NCI-H748 (cell line): ENCODE results near the gene ENDOV.
"Not testable (repeated sequence)": the region's sequence is repeated elsewhere in the genome, so short reads cannot be mapped to it uniquely, and the experiment has no call there.

ENCODE experiments used
- DNase-seq: peaks from one replicate; lab custom pipeline; 2025; ENCODE audit not compliant: unreplicated experiment; lab: John Stamatoyannopoulos, UW

ENDOV gene

DNA sequence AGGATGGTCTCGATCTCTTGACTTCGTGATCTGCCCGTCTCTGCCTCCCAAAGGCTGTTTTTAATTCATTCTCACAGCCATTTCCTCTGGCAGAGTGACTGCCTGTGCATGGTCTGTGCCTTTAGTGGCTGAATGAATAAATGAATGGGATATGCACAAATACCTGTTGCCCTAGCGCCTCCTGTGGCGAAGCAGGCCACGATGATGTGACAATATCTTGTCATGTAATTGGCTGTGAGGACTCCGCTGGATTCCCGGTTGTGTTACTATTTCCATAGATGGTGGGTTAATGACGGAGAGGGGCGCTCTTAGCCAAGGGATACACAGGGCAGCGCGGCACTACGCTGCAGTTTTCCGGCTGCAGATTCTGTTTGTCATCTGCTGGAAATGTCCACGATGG lies 26.8 kb upstream of the ENDOV start:
- DNase-seq = no peak

DNA sequence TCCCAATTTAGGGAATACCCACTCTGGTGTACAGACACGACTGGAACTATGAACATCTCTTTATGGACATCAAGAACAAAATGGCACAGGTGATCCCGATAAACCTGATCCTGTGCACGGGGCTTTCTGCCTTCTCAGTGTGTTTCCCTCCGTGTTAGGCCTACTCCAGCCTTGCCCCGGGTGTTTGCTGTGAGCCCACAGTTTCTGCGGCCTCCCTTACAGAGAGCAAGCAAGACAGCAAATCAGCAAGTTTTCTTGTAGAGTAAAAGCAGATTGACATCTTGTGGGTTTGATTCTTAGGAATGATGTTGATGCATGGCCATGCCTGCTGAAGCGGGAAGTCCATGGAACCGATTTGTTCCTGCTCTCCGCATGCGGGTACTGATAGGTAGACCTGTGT lies 26.4 kb upstream of the ENDOV start:
- no peak for DNase-seq

DNA sequence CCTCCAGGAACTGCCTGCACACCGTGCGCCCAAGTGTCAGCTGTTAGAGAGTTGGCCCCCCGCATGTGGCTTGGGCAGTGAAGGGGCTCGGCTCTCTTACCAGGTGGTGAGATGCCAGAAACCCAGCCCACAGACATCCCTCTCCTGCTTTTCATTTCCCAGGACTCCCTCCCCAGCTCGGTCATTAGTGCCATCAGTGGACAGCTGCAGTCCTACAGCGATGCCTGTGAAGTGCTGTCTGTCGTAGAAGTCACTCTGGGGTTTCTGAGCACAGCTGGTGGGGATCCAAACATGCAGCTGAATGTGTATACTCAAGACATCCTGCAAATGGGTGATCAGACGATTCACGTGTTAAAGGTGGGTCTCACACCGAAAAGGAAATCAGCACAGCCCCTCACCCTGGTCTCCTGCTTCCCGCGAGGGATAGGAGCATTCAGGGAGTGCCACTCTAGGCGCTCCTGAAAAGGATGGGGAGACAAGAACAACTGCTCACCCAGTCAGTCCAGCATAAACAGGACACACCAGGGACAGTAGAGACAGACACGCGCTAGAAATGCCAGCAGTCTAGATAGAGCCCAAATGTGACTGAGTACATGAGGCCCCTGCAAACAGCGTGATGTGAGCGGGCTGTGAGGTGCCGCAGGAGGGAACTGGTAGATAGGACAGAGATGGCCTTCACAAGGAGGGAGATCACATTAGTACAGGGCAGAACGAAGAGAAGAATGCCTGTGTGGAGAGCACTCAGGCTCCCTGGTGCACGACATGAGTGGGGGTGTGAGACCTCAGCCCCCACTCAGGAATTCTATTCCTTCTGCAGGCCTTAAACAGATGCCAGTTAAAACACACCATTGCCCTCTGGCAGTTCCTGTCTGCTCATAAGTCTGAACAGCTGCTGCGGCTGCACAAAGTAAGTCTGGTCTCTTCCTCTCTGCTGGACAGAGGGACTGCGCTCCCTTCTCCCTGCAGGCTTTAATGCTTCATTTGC lies 25.7 kb upstream of the ENDOV start:
- DNase-seq = no peak

DNA sequence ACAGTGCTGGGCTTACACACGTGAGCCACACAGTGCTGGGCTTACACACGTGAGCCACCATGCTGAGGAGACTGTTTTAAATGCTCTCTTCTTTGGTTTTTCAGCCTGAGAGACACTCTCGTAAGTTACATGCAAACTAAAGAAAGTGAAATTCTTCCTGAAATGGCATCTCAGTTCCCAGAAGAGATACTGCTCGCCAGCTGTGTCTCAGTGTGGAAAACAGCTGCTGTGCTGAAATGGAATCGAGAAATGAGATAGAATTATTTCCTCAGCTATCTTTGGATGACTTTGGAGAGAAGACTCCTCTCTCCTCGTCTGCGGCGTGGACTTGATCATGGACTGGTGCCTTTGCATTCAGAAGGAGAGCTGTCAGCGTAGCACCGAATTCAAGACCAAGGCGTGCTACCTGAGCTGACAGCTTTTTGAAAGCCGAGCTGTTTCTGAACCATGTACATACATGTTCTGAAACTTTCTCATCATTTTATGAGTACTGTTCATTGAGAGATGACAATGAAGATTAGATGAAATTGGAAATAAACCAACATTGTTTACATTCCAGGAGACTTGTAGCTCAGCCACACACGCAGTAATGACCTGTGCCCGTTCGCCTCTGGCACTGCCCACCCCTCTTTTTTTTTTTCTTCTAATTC lies 21.6 kb upstream of the ENDOV start:
- DNase-seq = no peak

DNA sequence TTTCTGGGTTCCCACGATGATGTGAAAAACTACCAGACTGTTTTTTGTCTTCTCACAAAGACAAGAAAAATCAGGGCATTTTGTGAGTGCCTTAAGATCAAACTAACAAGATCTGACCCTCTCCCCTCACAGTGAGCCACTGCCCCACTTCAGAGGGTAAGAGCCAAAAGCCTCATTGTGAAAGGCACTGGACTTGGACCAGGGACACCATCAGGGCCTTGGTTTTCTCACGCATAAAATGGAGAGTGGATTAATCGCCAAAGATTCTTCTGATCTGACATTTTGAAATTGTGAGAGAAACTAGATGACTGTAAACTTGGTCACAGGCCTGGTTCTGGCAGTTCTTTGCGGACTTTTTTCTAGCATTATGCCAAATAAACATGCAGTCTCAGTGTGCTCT lies 21.0 kb upstream of the ENDOV start:
- no peak for DNase-seq

DNA sequence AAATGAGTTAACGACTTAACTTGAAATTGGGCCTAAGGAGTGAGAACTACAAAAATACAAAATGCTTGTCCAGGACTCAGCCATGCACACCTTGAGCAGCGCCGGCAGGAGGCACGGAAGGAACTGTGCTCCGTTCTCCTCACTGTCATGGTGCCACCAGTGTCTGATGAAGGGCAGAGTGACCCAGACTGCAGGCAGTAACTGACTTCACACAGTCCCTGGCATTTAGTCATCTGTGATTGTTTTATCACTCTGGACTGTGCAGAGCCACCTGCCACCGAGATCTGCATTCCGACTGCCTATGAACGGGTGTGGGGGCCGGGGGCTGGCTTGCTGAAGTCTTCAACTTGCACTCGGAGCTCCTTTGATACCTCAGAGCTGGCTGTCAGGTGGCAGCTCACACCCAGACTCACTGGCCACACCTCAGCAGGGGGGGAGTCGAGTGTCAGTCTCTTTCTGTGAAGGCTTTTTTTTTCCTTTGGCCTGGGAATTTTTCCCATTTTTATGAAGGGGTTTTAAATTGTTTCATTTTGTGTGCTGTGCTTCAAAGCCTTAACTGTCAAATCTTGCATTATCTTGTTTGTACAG lies 20.2 kb upstream of the ENDOV start:
- DNase-seq = no peak

DNA sequence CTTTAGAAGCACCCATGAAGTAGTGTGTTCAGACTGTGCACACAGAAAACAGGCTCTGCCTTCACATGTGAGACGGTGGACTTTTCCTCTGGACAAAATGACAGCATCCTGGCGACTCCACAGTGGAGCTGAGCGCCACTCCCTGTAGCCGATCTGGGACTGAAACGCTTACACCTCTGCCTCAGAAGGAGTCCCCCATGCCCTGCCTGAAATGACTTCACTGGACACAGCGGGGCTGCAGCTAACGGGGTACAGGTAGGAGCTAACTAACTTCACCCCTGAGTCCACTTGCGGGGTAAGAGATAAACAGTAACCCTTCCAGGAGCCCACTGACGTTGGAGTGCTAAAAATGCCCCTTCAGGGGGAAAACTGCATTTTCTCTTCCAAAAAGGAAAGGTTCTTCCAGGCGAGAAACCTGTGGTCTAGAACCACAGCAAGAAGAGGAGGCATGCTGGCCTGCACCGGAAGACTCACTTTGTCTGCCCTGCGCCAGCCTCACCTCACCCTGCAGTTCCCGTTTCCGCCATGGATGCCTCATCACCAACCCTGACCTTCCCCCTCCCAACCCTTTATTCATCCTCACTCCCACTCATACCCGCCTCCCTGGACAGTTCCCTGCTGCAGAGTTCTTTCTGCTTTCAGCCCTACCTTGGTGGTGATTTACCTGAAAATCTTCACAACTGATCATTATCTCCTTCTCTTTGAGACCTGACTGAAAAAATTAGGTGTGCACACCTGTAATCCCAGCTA lies 19.4 kb upstream of the ENDOV start:
- DNase-seq = no peak

DNA sequence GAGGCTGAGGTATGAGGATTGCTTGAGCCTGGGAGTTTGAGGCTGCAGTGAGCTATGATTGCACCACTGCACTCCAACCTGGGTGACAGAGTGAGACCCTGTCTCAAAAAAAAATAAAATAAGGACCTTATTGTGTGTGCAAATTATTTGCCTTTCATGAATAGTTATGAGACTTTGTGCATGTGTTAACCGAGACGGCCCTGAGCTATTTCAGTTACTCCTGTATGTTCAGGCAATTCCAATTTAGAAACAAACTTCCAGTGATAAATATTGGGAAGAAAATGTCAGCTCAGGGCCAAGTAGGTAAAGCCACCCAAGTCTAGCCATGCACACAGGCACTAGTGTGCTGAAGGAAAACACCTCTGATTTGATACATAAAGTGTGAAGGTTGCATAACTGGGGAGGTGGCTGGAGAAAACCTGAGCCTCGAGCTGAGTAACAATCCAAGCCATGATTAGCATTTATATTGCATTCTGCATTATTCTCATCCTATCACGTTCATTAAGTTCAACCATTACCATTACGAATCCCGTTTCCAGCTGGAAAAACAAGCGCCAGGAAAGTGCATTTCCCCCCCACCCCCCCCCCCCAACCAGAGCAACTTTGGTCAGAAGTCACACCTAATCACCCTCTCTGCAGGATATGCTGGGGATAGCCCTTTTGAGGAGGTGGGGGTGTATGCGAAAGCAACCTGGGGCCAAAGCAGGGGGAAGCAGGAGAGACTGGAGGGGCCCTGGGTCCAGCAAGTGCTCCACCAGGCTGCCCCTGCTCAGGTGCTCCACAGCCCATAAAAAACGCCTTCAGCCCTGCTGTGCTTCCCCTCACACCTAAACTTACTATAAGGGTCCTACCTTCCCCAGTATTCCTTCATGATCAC lies 18.6 kb upstream of the ENDOV start:
- no peak for DNase-seq

DNA sequence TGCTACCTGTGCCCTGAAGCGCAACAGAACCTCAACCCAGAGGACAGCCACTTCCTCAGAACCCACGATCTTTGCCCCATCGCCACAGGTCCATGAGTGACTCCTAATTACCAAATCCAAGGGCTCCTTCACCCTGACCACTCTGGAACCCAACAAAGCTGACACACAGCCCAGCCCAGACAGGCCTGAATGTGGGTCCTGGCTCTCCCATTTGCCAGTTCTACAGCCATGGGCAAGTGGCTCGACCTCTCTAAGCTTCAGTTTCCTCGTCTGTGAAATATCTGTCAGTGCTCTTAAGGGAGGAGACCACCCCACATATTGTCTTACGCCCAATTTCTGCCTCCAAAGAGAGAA lies 18.0 kb upstream of the ENDOV start:
- DNase-seq = no peak

DNA sequence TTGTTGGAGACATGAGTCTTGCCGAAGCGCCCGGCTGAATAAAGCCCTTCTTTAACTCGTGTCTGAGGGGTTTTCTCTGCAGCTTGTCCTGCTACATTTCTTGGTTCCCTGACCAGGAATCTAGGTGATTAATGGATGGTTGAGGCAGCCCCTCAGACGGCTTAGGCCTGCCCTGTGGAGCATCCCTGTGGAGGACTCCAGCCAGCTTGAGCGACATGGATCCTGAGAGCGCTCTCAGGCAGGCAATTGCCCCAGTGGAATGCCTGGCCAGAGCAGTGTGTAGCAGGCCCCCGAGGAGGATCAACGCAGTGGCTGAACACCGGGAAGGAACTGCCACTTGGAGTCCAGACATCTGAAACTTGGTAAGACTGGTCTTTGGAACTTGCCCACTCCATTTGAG lies 17.3 kb upstream of the ENDOV start:
- no peak for DNase-seq

DNA sequence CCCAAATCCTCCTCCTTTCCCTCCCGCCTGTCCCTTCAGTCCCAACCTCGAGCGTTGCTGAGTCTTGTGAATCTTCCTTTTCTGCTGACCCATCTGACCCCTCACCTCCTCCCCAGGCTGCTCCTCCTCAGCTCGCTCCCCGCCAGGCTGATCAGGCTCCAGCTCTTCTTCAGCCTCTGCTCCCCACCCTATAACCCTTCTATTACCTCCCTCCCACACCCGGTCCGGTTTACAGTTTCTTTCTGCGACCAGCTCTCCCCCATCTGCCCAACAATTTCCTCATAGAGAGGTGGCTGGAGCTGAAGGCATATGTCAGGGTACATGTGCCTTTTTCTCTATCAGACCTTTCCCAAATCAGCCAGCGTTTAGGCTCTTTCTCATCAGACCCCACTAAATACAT lies 13.9 kb upstream of the ENDOV start:
- DNase-seq = not testable (repeated sequence)

DNA sequence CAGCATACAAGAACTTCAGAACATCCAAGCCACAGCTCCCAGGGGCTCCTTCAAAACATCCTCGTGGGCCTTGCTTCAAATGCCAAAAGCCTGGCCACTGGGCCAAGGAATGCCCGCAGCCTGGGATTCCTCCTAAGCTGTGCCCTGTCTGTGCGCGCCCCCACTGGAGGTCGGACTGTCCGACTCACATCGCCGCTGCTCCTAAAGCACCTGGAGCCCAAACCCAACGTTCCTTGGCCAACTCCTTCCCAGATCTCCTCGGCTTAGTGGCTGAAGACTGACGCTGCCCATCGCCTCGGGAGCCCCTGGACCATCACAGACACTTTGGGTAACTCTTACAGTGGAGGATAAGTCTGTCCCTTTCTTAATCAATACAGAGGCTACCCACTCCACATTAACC lies 12.9 kb upstream of the ENDOV start:
- not testable (repeated sequence) for DNase-seq

DNA sequence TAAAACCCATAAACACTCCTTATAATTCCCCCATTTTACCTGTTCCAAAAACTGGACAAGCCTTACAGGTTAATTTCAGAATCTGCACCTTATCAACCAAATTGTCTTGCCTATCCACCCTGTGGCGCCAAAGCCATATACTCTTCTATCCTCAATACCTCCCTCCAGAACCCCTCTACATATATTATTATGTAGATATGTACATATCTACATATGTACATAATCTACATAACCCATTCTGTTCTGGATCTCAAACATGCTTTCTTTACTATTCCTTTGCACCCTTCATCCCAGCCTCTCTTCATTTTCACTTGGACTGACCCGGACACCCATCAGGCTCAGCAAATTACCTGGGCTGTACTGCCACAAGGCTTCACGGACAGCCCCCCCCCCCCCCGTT lies 12.0 kb upstream of the ENDOV start:
- DNase-seq = no peak

DNA sequence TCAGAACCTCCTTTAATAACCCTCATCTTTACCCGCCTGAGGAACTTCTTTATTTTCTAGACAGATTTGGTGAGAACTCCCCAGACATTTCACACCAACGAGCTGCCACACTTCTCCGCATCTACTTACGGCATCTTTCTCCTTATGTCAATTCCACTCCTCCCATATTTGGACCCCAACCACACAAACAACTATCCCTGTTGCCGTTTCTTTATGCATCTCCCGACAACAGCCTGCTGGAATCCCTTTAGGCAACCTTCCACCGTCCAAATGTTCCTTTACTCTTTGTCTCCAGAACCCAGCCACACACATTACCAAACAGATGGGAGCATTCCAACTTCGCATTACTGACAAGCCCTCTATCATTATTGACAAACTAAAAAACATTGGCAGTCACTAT lies 8.8 kb upstream of the ENDOV start:
- no peak for DNase-seq

DNA sequence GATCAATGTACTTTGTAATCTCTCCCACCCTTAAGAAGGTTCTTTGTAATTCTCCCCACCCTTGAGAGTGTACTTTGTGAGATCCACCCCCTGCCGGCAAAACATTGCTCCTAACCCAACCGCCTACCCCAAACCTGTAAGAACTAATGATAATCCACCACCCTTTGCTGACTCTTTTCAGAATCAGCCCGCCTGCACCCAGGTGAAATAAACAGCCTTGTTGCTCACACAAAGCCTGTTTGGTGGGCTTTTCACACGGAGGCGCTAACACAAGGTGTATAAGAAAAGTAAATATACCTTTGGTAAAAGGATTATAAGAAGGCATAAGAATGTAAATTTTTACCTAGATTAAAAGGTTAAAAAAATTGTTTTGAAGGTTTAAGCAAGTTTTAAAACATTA lies 7.0 kb upstream of the ENDOV start:
- DNase-seq = not testable (repeated sequence)

DNA sequence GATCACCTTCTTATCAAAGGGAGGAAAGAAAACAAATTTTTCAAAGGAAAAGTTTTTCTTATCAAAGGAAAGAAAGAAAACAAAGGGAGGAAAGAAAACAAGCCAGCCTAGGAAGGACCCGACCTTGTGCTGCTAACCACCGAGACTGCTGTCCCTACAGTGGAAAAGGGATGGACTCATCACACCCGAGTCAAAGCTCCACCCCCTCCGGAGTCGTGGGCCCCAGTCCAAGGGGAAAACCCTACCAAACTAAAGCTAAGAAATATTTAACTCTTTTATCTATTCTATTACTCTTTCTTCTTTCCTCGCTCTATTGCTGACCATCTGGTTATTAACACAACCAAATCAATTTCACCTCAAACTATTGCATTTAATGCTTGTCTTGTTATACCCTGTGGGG lies 6.1 kb upstream of the ENDOV start:
- DNase-seq = no peak

DNA sequence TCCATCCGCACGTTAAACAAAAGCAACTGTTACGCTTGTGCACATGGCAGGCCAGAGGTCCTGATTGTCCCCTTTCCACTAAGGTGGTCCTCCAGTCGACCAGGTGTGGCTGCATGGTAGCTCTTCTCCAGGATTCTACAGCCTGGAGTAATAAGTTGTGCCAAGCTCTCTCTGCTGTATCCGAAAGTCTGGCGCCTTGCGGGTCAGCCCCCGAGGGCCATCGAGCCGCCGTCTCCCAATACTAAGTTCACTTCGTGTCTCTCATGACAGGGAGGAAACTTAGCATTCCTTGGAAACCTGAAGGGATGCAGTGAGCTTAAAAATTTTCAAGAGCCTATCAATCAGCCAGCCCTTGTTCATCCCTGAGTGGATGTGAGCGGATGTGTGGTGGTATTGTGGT lies 5.3 kb upstream of the ENDOV start:
- DNase-seq = no peak

DNA sequence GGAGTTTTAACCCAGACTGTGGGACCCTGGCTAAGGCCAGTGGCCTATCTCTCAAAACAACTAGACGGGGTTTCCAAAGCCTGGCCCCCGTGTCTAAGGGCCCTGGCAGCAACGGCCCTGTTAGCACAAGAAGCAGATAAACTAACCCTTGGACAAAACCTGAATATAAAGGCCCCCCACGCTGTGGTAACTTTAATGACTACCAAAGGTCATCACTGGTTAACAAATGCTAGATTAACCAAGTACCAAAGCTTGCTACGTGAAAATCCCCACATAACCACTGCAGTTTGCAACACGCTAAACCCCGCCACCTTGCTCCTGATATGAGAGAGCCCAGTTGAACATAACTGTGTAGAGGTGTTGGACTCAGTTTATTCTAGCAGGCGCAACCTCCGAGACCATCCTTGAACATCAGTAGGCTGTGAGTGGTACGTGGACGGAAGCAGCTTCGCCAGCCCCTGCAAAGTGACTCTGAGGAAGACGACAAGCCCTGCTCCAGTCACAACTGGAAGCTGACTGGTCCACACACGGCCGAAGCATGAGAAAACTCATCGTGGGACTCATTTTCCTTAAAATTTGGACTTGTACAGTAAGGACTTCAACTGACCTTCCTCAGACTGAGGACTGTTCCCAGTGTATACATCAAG lies 4.4 kb upstream of the ENDOV start:
- not testable (repeated sequence) for DNase-seq

DNA sequence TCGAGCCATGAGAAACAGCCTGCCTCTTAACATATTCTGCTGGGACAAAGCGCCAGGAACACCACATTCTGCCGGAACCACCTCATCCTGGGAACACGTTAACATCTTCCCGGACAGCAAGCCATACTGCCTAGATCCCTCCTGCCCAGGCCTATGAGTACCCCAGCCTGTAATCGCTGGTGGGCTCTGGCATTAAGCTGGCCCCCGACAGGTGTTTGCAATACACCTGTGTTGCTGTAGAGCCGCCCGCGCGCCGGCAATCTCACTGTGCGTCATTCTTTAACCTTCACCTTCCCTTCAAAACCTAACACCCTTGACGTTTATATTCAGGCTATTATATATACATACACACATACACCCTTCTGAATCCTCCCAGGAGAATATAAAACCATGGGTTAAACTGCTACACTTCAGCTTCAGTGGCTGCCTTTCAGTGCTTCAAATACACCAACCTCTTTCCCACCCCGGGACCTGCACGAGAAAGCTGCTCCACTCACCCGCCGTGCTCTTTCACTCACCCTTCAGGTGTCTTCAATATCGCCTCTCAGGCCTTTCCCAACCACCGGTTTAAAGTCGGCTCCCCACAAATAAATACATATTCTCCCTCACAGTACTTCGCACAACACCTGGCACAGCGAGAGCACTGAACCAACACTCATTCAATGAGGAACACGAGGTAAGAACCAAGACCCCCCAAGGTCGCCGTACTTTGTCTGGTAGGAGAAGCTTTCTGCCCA lies 1.0 kb upstream of the ENDOV start:
- DNase-seq = no peak

DNA sequence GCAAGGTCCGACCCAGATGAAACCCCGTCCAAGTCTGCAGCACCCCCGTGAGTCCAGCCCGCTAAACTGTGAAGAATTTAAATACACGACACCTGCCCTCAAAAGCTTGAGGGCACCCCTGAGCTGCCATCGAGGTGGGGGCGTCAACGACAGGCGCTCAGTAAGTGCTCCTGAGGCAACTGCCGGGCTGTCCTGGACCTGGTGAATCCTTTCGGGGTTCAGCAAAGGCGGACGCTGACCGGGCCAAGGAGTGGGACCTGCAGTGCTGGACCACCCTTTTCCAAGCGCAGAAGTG lies 512 bp upstream of the ENDOV start:
- no peak for DNase-seq
